IMR-90 (cell line): Measurements from ENCODE around the gene SELENOT. TPM values are rescaled to one million over a fixed set of nuclear protein-coding genes. Genes with fewer than 3 reads are reported as not detected.

Experiments
- ATAC-seq: fragments of 200-7000 bp; cut with Tn5 transposase; 2 replicates; pipeline ENCODE4 v1.9.1; 2020; ENCODE audit warnings: low read depth, mild to moderate bottlenecking, moderate library complexity
- BruUV-seq: library from RNA; stranded (reverse); fragments of 400-500 nt; replicated peaks from 2 replicates; lab custom pipeline; 2021; lab: Mats Ljungman, UMichigan
- CTCF ChIA-PET: fragments of 300-600 bp; formaldehyde crosslinking; extraction: SDS; loops from one replicate; lab custom pipeline; 2021; ENCODE audit warnings: antibody characterized with exemption; lab: Yijun Ruan, JAX
- POLR2A ChIA-PET: fragments of 300-600 bp; sonication (Branson Sonifier 250); formaldehyde crosslinking; loops from one replicate; lab custom pipeline; 2022; ENCODE audit warnings: antibody characterized with exemption; ENCODE audit not compliant: unreplicated experiment; lab: Charles Lee
- DNase-seq: peaks from one replicate; pipeline ENCODE4 v3.0.0; 2013
- H2AFZ ChIP-seq: replicated peaks from 2 replicates; pipeline ENCODE3; 2013; ENCODE audit warnings: low read length, mild to moderate bottlenecking; ENCODE audit not compliant: poor library complexity
- H2AK5ac ChIP-seq: 2 replicates; pipeline ENCODE4 v1.6.1; 2013; ENCODE audit warnings: low read depth, low read length, inconsistent platforms
- H2AK9ac ChIP-seq: replicated peaks from 2 replicates; pipeline ENCODE3; 2013; ENCODE audit warnings: mild to moderate bottlenecking, low read depth, low read length, moderate library complexity; ENCODE audit not compliant: poor library complexity
- H2BK120ac ChIP-seq: 2 replicates; pipeline ENCODE4 v1.6.1; 2013; ENCODE audit warnings: low read depth, low read length, inconsistent platforms
- H2BK15ac ChIP-seq: 3 replicates; pipeline ENCODE4 v1.6.1; 2013; ENCODE audit warnings: low read depth, low read length, inconsistent platforms
- H2BK20ac ChIP-seq: 2 replicates; pipeline ENCODE4 v1.6.1; 2013; ENCODE audit warnings: low read depth, mild to moderate bottlenecking, inconsistent platforms, low read length, moderate library complexity
- H2BK5ac ChIP-seq: 2 replicates; pipeline ENCODE4 v1.6.1; 2013; ENCODE audit warnings: mild to moderate bottlenecking, low read depth, low read length, inconsistent platforms; ENCODE audit not compliant: poor library complexity, severe bottlenecking
- H3K14ac ChIP-seq: replicated peaks from 2 replicates; pipeline ENCODE4 v1.6.1; 2013; ENCODE audit warnings: low read depth, low read length, inconsistent platforms
- H3K18ac ChIP-seq: 2 replicates; pipeline ENCODE4 v1.6.1; 2013; ENCODE audit warnings: low read depth, low read length, control low read depth
- H3K23ac ChIP-seq: 2 replicates; pipeline ENCODE4 v1.6.1; 2013; ENCODE audit warnings: low read depth, low read length, inconsistent platforms
- H3K27ac ChIP-seq: 2 replicates; pipeline ENCODE4 v1.5.1; 2013; ENCODE audit warnings: mild to moderate bottlenecking, control low read depth, low read length; ENCODE audit not compliant: insufficient read depth
- H3K27me3 ChIP-seq: 2 replicates; pipeline ENCODE4 v1.6.1; 2013; ENCODE audit warnings: low read length; ENCODE audit not compliant: control insufficient read depth, insufficient read depth
- H3K36me3 ChIP-seq: 2 replicates; pipeline ENCODE4 v1.6.1; 2013; ENCODE audit warnings: low read length, mixed read lengths; ENCODE audit not compliant: control insufficient read depth, insufficient read depth
- H3K4ac ChIP-seq: 2 replicates; pipeline ENCODE4 v1.6.1; 2013; ENCODE audit warnings: low read depth, low read length, inconsistent platforms
- H3K4me1 ChIP-seq: 2 replicates; pipeline ENCODE4 v1.6.1; 2013; ENCODE audit warnings: low read length, mixed read lengths; ENCODE audit not compliant: control insufficient read depth, insufficient read depth
- H3K4me2 ChIP-seq: 2 replicates; pipeline ENCODE4 v1.6.1; 2013; ENCODE audit warnings: low read depth, mild to moderate bottlenecking, control low read depth, low read length, moderate library complexity
- H3K4me3 ChIP-seq: 2 replicates; pipeline ENCODE4 v1.5.1; 2013; ENCODE audit warnings: low read depth, mild to moderate bottlenecking, control low read depth, low read length, moderate library complexity; ENCODE audit not compliant: insufficient read depth
- H3K56ac ChIP-seq: 2 replicates; pipeline ENCODE4 v1.6.1; 2013; ENCODE audit warnings: low read length, inconsistent platforms; ENCODE audit not compliant: insufficient read depth; ENCODE audit errors: extremely low read depth
- H3K79me1 ChIP-seq, 2 experiments: 2 replicates each; pipeline ENCODE4 v1.6.1; 2013; ENCODE audit warnings: low read length in 2 of 2, inconsistent platforms in 1 of 2, low read depth in 1 of 2
- H3K9ac ChIP-seq: 2 replicates; pipeline ENCODE4 v1.6.1; 2013; ENCODE audit warnings: low read depth, low read length, control low read depth
- H3K9me1 ChIP-seq: 2 replicates; pipeline ENCODE4 v1.6.1; 2013; ENCODE audit warnings: low read length, inconsistent platforms; ENCODE audit not compliant: insufficient read depth
- H3K9me3 ChIP-seq: 2 replicates; pipeline ENCODE4 v1.6.1; 2013; ENCODE audit warnings: low read length; ENCODE audit not compliant: control insufficient read depth, insufficient read depth
- H4K20me1 ChIP-seq: 2 replicates; pipeline ENCODE4 v1.6.1; 2013; ENCODE audit warnings: low read length, inconsistent platforms; ENCODE audit not compliant: insufficient read depth
- H4K5ac ChIP-seq: 2 replicates; pipeline ENCODE4 v1.6.1; 2013; ENCODE audit warnings: mild to moderate bottlenecking, low read depth, low read length, control low read depth
- H4K8ac ChIP-seq, 2 experiments: 2 replicates each; pipeline ENCODE4 v1.6.1; 2013; ENCODE audit warnings: low read depth in 2 of 2, low read length in 2 of 2, control low read depth in 1 of 2, inconsistent platforms in 1 of 2
- H4K91ac ChIP-seq: 2 replicates; pipeline ENCODE4 v1.6.1; 2013; ENCODE audit warnings: low read depth, low read length, inconsistent platforms; ENCODE audit not compliant: insufficient read depth
- BHLHE40 ChIP-seq: fragments of 150-350 bp; IDR thresholded peaks from 2 replicates; pipeline ENCODE4 v1.6.1; 2016; ENCODE audit warnings: mild to moderate bottlenecking, low read depth, low read length
- CEBPB ChIP-seq: IDR thresholded peaks from 2 replicates; pipeline ENCODE4 v1.6.1; 2012; ENCODE audit warnings: low read depth, low read length, improper control_type of control experiment
- CHD1 ChIP-seq: IDR thresholded peaks from 2 replicates; pipeline ENCODE4 v1.6.1; 2012; ENCODE audit warnings: low read depth, low read length, improper control_type of control experiment
- MAFK ChIP-seq: IDR thresholded peaks from 2 replicates; pipeline ENCODE4 v1.6.1; 2012; ENCODE audit warnings: low read depth, low read length, improper control_type of control experiment
- MXI1 ChIP-seq: IDR thresholded peaks from 2 replicates; pipeline ENCODE4 v1.6.1; 2012; ENCODE audit warnings: low read depth, mild to moderate bottlenecking, low read length, moderate library complexity, borderline replicate concordance
- NFE2L2 ChIP-seq: fragments of 150-350 bp; IDR thresholded peaks from 2 replicates; pipeline ENCODE4 v1.6.1; 2016; ENCODE audit warnings: low read depth, mild to moderate bottlenecking, low read length
- POLR2A ChIP-seq: IDR thresholded peaks from 2 replicates; pipeline ENCODE4 v1.6.1; 2012; ENCODE audit warnings: mild to moderate bottlenecking, low read depth, low read length
- USF2 ChIP-seq: fragments of 150-350 bp; IDR thresholded peaks from 2 replicates; pipeline ENCODE4 v1.6.1; 2017; ENCODE audit warnings: mild to moderate bottlenecking, antibody characterized with exemption, low read length, low read depth
- WGBS, 2 experiments: methylation state at CpG; one replicate each; pipeline versions ENCODE4 v1.1.5 to v1.1.7; 2013; ENCODE audit warnings: missing lambda C conversion rate in 2 of 2; ENCODE audit not compliant: insufficient read length in 1 of 2; ENCODE audit errors: extremely low coverage in 2 of 2; 5-methylcytosine and 5-hydroxymethylcytosine counted together
- dilution Hi-C: fragments of 300-500 bp; cut with HindIII; formaldehyde crosslinking; loops from one replicate; pipeline ENCODE4 v1.14.3; 2018; ENCODE audit warnings: low sequenced_read_pairs; ENCODE audit not compliant: unreplicated experiment
- in situ Hi-C: fragments of 300-500 bp; cut with MboI; formaldehyde crosslinking; loops from 3 replicates; pipeline ENCODE4 v1.14.3; 2019; ENCODE audit warnings: low sequenced_read_pairs, inconsistent platforms, mixed read lengths
- intact Hi-C: fragments of 100-400 bp; cut with micrococcal nuclease; formaldehyde crosslinking; loops from 2 replicates; pipeline ENCODE4 v1.10.0; 2022
- polyA plus RNA-seq, 3 experiments: library from polyadenylated mRNA; depleted of rRNA; stranded (reverse); fragments of >200 nt; gene quantifications; 2 replicates each; pipeline ENCODE4 v1.2.3, GENCODE V29; 2012; ENCODE audit warnings: low replicate concordance in 1 of 3
- total RNA-seq: library from RNA; depleted of rRNA; stranded (reverse); fragments of >200 nt; gene quantifications from 2 replicates; pipeline ENCODE4 v1.2.3, GENCODE V29; 2012
- TF ChIP-seq, protein P1 (sequence below): fragments of 150-350 bp; IDR thresholded peaks from 2 replicates; pipeline ENCODE4 v1.6.1; 2016; ENCODE audit warnings: low read depth, mild to moderate bottlenecking, low read length, moderate library complexity, borderline replicate concordance

SELENOT gene
- total and polyA plus RNA-seq, 2 of the 4 experiments (the other 2 are of a cell fraction) = 365 to 415 TPM

DNA sequence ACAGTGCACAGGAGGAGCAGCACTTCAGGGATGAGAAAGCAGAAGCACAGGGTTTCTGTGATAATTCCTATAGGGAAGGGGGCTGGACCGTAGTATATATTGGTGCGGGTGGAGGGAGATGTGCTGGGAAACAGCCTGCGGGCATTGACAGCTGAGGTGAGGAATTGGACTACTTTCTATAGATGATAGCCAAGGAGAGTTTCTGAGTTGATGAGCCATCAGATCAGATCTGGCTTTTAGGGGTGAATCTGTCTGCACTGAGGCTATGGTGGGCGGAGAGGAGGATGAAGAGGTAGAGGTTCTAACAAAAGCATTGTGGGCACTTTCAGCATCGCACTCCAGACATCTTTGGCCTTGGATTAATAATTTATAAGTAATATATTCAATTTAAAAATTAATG lies 33.1 kb downstream of the SELENOT start:
- no peaks in the 10 kb centered on the region; the same call in 1 of the 2 replicates for H3K36me3 ChIP-seq
- H3K56ac ChIP-seq = no peak overlapping the region
- H3K27me3 ChIP-seq = no peaks in the 10 kb centered on the region
- POLR2A ChIA-PET = no interaction called here
- H2BK20ac ChIP-seq = no peak overlapping the region
- H3K9me1 ChIP-seq = no peaks in the 10 kb centered on the region; the same call in 1 of the 2 replicates
- H4K5ac ChIP-seq = no peak overlapping the region
- no peak overlapping the region for H4K8ac ChIP-seq
- no peak overlapping the region for H2AK5ac ChIP-seq
- H3K79me1 ChIP-seq = no peaks in the 10 kb centered on the region
- no peak overlapping the region for H2BK5ac ChIP-seq
- H3K23ac ChIP-seq = no peak overlapping the region
- no peak overlapping the region for H3K27ac ChIP-seq
- no peak overlapping the region for H3K9ac ChIP-seq
- TF ChIP-seq USF2 (no peak), CEBPB (no peak), MAFK (no peak), BHLHE40 (no peak), POLR2A (no peak), MXI1 (no peak), CHD1 (no peak), NFE2L2 (no peak)
- TF ChIP-seq, protein P1, sequence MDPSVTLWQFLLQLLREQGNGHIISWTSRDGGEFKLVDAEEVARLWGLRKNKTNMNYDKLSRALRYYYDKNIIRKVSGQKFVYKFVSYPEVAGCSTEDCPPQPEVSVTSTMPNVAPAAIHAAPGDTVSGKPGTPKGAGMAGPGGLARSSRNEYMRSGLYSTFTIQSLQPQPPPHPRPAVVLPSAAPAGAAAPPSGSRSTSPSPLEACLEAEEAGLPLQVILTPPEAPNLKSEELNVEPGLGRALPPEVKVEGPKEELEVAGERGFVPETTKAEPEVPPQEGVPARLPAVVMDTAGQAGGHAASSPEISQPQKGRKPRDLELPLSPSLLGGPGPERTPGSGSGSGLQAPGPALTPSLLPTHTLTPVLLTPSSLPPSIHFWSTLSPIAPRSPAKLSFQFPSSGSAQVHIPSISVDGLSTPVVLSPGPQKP = no peak
- dilution Hi-C loops (no loop called here), in situ Hi-C loops (no loop called here), intact Hi-C loops (no loop called here)
- H2BK120ac ChIP-seq = no peak overlapping the region
- no peak overlapping the region for H3K4me2 ChIP-seq
- H3K4me1 ChIP-seq = peaks cover 2% of the 10 kb centered on the region; the same call in 1 of the 2 replicates
- H2AFZ ChIP-seq = no peak overlapping the region
- 100% methylated on average over 3 of the region's 5 CpGs; no CpG with 5 or more reads in 1 of the 2 experiments for WGBS, 2 experiments
- no peak for ATAC-seq
- no peaks in the 10 kb centered on the region for H3K9me3 ChIP-seq
- no peak overlapping the region for H2BK15ac ChIP-seq
- no peaks in the 10 kb centered on the region for H4K20me1 ChIP-seq
- H3K4ac ChIP-seq = no peak overlapping the region
- no peak overlapping the region for H2AK9ac ChIP-seq
- no TSS peak for BruUV-seq
- H3K14ac ChIP-seq = no peak overlapping the region
- no peak for DNase-seq
- H4K91ac ChIP-seq = no peak overlapping the region
- H3K4me3 ChIP-seq = no peak overlapping the region
- H3K18ac ChIP-seq = no peak overlapping the region
- CTCF ChIA-PET = interaction anchor here (0.6 kb wide), 1 partner anchor 37 kb away, joined by 3 read pairs; no protein-coding TSS in a partner anchor
